HG03457 (cell line): ENCODE measurements around the gene ZNF827.
A peak's percentile ranks its signal among the peaks of the same experiment; 100 is the strongest.

ENCODE experiments used
- ATAC-seq: cut with Tn5 transposase; IDR thresholded peaks from one replicate; pipeline ENCODE4 v1.9.1; 2021; ENCODE audit warnings: moderate number of reproducible peaks; ENCODE audit not compliant: unreplicated experiment

The ZNF827 gene

DNA sequence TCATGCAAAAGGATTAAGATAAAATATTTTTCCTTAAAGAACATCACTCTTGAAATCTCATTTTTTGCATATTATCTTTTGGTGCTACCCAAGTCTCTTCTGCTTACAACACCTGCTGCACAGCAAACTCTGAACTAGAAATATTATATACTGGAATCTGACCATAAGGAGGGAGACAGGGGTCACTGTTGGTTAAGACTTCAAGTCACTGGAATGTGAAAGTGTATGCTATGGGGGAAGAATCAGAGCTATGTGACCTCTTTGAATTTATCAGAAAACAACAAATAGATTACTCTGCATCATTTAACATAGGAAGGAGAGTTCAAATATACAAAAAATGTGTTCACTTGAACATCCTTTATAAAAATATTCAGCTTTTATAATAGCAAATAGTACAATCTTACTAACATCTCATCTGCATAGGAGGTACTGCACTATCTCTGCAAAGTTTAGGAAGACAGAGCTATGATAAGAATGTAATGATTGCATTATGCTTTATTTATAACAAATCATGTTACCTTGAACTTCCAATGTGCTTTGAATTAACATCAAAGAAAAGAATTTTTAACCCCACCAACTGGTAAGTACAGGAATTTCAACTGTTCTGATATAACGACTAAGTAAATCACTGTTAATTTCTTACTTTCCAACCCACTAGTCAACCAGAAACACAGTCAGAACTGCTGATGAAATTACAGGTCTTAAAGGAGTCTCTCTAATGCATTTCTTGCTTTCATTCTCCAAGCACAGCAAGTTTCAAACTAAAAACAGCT is 69.8 kb downstream of the ZNF827 start:
- peak; percentile 47 for ATAC-seq

DNA sequence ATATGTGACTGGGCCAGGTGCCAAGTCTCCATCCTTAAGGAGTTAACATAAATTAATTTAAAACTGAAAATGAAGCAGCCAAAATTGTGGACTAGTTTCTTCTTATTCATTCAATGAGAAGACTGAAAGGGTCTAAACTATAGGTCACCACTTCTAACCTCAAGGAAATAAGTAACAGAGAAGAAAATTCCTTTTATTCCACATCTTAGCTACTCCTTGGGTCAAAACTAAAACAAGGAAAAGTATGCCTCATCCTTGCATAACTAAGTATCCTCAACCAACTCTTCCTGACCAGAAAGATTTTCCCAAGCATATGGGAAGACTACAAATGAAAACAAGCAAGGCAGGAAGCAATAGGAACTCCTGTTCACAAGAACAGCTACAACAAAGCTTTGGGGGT is 71.2 kb downstream of the ZNF827 start:
- ATAC-seq, result no peak

DNA sequence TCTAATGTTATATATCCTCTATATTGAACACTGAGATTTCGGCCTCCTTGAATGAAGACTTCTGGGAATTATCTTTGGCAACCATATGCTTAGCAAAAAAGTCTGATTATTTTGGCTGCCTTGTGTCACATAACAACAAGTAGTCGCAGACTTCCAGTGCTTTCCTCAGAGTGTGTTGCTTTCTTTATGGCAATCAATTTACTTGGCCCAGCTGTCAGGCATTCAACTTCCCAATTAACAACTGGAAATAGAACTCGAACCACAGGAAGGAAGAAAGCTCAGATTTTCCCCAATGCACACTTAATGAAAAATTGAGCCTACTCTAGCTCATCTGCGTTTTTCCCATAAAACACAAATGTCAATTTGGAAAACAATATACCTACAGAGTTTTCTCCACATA is 71.6 kb downstream of the ZNF827 start:
- no peak for ATAC-seq

DNA sequence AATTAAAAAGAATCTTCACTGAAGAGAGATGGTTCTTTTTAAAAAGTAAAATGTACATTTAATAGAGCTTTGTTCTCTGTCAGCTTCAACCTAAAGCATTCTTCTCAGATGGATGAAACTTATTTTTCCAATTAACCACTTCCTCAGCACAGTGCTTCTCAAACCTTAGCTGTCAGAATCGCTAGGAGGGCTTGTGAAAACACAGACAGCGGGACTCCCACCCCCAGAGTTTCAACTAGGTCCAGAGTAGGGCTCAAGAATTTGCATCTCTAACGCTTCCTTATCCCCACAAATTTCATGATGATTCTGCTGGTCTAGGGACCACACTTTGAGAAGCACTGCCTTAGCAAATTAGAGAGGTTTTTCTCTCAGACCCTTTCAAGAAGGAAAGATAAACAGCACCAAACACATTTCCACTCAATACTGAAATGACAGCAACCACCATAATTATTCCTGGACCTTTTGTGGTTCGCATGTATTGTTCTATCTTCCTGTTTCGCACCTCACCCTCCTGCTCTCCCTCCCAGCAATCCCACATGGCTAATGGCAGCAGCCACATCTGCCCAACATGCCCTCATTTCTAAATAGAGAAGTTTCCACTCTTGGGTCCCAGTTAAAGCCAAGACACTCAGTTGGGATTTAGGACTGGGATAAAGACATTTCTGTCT is 73.2 kb downstream of the ZNF827 start:
- no peak for ATAC-seq

DNA sequence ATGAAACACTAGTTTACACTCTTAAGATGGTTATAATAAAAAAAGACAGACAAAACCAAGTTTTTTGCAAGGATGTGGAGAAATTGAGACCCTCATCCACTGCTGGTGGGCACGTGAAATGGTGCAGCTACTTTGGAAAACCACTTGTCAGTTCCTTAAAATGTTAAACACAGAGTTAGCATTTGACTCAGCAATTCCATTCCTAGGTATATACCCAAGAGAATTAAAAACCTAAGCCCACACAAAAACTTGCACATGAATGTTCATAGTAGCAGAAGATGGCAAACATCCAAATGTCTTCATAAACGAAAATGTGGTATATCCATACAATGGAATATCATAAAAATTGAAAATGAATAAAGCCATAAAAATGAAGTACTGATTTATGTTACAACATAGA is 75.4 kb downstream of the ZNF827 start:
- no peak for ATAC-seq

DNA sequence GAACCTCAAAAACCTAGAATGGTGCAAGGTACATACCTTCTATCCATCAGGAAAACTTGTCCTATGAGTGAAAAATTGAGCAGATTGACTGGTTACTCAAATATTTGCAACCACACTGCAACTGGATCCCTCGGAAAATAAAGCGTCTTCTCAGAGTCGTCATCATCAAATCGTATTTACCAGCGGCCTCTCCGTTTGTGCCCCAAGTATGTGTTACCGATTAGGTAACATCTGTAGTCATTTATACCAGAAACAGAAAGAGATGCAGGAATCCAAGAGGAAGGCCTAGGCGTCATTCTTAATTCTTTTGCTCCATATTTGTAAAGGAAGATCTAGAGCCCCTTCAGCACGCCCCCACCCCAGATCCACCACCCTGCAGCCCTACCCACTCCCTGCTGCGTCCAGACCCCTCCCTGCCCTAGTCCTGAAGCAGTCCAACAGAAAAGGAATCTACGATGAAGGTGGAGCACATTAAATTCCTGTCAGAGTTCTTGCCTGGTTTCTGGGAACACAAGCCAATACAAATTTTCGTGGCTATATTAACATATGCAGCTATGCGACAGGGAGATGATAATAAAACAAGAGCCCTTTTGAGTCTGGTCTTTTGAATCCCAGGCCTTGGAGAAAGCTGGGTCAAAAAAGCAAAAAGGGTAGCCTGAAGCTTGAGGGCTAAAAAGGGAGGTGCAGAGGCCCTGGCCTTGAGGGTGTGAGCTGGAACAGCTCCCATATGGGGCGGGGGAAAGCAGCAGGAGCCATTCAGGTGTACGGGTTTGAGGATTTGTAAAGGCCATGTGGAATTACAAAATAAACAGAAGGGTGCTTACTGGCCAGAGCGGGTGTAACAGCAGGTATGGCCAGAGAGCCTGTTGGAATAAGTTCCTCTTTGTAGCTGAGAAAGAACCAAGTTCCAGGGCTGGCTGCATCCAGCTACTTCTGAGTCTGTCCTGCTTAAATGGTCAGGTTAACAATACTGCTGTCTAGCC is 77.0 kb downstream of the ZNF827 start:
- no peak for ATAC-seq

DNA sequence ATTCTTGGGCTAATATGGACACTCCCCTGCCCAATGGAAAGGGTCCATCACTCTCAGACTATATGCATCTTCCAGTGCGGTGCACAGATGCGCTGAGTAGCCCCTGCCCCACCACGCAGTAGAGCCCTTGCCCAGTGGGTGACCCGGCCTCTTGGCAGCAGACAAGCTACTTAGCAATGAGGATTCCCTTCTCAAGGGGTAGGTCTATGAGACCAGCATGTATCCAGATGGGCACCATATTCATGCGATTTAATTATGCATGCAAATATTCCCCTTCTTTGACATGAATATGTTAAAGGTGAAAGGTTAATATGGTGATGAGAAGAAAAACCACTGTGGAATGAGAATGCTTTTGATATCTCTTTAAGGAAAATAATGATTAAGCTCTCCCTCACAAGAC is 77.7 kb downstream of the ZNF827 start:
- ATAC-seq, result no peak

DNA sequence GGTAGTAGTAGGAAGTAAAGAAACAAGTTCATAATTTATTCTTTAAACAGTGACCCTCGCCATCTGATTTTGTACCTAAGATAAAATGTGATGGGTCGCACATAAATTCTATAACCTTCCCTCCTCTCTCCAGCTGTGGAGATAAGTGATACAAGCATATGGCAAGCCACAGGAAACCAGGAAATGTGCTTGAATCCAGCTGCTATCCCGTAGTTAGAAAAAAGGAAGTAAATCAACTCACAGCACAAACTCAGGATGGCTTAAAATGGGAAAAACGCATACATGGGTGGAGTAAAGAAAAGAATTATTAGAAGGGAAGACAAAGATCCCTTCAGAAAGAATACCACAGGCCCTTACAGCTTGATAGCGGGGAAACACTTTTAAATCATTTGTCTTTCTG is 78.2 kb downstream of the ZNF827 start:
- no peak for ATAC-seq

DNA sequence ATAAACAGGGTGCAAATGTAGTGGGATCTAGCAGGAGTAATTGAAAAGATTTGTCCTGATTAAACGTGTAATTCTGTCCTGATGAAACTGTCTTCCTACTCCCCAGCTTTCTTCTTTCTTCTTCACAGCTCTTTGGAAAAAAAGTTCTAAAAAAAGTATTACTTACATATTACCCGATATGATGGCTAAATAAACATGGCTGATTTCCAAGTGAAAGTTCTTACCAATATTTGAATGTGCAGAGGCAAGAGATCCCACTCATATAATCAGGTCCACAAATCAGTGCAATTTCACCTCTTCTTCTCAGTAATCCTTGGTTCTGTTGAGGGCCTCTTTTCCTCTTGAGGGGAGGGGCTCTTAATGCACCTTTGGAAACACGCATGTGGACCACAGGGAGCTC is 78.7 kb downstream of the ZNF827 start:
- no peak for ATAC-seq

DNA sequence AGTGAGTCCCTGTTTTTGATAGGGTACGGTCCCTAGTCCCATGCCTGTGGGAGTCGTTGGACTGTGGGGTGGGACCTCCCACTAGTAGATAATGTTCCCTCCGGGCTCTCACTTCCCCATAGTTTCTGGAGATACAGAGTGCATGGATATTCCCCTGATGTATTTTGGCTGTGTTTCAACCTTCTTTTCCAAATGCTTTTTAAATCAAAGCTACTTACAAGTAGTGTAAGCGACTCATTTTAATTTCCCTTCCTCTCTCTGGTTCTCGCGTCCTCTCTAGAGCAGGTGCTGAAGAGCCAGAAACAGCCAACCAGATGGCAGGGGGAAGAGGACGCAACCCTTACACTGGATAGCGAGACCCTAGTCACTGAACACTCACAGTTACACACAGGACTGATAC is 79.2 kb downstream of the ZNF827 start:
- no peak for ATAC-seq

DNA sequence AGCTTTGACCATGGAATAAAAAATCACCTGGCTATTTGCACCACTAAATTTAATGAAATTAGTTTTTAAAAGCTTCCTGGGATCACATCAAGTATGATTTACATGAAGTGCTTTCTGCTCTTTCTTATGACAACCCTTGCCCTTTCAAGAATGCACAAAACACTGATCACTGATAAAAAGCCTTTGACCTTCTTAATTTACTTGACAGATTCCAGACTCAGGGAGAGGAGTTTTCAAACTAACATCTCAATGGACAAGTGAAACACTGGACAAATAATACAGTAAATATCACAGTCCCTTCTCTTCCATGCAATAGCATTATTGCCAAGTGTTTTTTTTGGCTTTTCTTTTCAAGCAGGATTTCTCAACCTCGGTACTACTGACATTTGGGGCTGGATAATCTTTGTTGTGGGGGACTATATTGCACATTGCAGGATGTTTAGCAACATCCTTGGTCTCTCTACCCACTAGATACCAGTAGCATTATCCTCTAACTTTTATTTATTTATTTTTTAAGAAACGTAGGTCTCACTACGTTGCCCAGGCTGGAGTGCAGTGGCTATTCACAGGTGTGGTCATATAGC is 86.3 kb downstream of the ZNF827 start:
- ATAC-seq, result no peak

DNA sequence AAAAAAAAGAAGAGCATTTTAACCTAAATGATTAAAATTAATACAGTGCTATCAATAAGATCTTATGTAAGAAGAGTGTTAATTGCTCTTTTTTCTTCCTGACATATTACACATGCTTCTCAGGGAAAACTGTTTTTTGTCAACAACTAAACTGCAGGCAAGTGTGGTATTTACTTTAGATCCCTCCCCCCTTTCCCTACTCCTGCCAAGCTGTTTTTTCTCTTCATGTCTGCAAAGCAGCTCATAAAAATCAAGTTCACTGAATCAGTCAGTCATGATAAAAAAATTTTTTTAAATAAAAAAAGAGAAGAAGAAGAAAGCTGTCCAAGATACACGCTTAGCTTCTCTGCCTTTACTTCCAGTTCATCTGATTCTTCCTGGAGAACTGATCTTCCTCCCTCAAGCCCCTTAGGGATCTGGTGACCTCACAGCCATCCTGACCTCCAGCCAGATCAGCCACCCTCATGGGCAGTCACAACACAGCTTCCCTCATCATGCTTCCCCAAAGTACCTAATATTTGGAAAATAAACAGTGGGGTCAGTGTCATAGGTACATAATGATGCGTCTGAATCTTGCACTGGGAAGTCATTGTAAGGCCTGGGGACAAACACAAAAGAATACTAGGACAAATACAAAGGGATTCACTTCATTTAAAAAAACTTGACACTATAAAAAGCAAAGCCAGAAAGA is 87.0 kb downstream of the ZNF827 start:
- no peak for ATAC-seq

DNA sequence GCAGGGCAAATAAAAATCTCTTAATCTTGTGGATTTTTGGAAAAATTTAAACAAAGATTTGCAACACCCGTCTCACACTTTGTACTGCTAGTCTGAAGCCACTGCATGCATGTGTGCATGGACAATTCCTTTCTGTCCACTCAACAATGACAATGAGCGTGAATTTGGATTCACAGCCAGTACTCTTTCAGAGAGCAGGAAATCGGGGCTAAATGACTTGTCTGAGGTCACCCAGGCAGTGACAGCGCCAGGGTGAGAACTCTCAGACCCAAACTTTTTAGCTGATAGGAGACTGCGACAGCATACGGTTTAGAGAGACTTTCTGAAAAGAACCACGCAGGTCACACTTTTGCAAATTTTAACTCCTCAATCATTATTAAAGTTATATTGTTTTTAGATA is 90.9 kb downstream of the ZNF827 start:
- ATAC-seq, result no peak

DNA sequence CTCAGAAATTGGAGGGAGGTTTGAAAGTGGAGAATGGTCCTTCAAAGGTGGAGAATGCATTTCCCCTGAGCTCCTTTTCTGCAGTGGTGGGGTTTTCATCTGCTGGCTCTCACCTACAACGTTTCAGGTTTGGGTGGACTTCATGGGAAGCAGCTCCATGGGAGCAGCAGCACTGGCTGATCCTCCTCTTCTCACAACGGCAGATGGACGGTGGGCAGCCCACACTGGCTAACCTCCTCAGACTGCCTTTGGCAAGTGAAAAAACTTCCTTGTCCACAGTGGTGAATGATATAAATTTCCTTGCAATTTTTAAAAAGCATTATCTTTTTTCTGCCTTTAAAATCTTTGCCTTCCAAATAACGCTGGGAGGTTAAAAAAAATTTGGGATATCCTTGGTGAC is 93.5 kb downstream of the ZNF827 start:
- ATAC-seq, result no peak

DNA sequence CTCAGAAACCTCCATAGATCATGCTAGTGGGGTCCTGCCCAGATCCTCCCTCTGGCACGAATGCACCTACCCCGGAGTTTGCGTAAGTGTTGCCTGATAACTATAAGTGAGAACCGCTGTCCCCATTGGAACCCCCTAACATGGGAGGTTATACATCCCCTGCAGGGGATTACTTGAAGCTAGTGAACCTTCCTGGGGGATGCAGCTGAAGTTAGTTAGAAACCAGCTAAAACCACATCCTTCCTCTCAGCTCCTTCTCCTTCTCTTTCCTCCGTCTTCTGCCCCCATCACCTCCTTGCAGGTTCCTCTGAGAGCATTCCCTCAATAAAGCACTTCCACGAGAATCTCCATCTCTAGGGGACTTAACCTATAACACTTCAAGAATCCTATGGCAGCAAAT is 95.0 kb downstream of the ZNF827 start:
- ATAC-seq, result no peak

DNA sequence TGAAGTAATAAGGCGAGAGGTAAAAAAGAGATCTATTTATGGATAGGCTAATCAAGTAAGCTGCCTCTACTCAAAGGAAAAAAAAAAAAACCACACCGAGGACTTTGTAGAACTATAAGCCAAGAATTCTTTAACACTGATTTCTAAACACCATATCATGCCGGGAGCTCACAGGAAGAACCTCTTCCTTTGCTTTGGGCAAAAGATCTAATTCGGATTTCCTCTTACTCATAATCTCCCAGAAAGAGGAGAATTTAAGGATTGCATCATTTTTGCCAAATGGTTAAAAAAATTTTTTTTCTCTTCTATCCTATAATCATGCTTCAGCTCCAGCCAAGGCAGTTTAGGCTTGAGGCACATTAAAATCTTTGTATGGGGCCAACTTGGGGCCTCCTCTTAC is 95.5 kb downstream of the ZNF827 start:
- ATAC-seq, result no peak

DNA sequence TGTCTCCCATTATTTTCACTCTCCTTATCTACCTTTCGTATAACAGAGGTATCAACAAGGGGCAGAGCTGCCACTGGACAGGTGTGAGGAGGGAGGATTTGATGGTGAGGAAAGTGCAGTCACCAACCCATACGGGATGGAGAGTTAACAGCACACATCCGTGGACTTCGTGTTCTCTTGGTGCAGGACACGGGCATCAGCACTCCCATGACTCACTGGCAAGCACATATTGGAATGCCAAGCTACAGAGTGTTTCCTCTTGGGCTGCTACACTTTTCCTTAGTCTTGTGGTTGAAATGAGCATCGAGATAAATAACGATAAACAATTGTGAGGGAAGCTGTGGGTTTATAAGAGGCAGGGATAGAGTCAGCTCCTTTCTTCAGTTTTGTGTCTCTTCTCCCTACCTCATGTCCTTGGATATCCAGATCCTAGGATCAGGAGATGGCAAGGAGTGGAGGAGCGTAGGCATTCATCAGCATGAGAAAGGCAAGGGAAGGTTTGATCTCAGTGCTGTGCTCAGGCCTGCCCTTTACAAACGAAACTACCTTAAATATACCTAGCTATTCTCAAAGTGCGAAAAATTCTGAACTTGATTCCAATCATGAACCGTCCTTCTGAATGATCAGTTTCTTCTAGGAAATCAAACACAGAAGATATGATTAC is 96.3 kb downstream of the ZNF827 start:
- ATAC-seq, result no peak

DNA sequence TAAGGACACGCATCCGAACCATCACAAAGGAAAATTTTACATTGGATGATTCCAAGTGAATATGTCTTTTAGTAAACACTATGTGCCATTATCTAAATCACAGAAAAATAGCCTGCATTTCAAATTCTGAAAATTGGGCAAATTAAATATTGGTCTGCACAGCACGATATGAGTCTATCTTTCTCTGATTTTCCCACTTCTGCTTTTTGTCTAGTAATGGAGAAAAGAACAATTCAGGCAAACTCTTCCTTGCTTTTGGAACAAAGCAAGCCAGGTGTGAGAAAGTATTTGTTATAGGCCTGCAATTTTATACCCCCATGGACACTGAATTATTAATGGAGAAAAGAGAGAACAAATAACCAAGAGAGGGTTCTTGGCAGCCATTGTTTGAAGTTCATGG is 97.8 kb downstream of the ZNF827 start:
- ATAC-seq, result no peak

DNA sequence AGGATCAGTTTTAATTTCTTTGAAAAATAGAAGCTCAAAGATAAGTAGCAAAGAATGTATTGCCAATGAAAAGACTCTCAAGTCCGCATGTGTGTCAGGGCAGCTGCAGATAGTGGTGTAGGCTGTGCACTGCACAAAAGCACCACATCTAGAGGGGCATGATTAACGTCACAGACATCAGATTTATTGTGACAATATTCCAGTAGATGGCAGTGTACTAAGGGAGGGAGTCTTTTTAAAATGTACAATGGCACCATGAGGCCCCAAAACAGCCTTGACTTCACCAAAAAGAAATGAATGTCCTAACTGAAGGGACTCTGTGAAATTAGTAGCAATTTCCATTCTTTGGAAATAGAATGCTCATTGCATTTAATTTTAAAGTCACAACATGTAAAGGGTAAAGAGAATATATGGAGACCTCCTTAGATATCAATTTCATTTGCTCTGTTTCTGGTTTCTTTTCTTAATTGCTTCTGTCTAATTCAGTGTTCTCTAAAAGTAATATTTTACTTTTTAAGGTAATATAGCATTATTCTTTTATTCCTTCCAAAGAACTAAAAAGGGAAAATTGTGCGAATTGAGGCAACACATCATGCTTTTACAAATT is 98.4 kb downstream of the ZNF827 start:
- peak; percentile 83 for ATAC-seq

DNA sequence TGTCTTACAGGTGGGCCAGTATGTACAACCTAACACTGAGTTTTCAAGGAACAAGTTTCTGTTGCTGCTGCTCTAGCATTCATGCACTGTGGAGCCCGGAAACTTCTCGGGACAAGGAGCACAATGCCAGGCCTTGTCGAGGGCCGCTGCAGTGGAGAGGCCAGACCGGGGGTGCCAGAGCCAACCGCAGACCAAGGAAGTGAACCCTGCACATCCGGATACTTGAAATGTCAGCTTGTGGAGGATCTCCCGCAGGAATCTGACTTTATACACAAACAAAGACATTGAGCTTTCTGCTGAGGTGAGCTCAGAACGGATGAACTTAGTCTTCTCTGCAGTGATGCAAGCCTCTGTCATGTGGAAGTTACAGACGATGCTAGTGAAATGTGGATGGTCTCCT is 99.5 kb downstream of the ZNF827 start:
- ATAC-seq, result no peak
